ENCODE results near the gene SYCP2L. TPM values are rescaled to one million over a fixed set of nuclear protein-coding genes. Genes with fewer than 3 reads are reported as not detected.
"Not testable (repeated sequence)": the region's sequence is repeated elsewhere in the genome, so short reads cannot be mapped to it uniquely, and the experiment has no call there.

Gene SYCP2L
- total RNA-seq, 1 experiment from 2014 or later: 9.7 TPM

- Histone ChIP-seq H3K9me3 (ENCODE audit: low read depth, low read length, poor library complexity, severe bottlenecking) (no peaks in the 10 kb centered on the region), H3K36me3 (ENCODE audit: insufficient read depth, low read length, poor library complexity, severe bottlenecking) (no peaks in the 10 kb centered on the region), H3K4me3 (ENCODE audit: low read depth, low read length, poor library complexity, severe bottlenecking) (no peak overlapping the region), H3K27me3 (replicated peaks; ENCODE audit: insufficient read depth, low read depth, low read length, poor library complexity) (no peaks in the 10 kb centered on the region), H3K4me1 (ENCODE audit: insufficient read depth, low read length, poor library complexity, severe bottlenecking) (no peaks in the 10 kb centered on the region), H3K27ac (ENCODE audit: low read depth, low read length, poor library complexity, severe bottlenecking) (no peak overlapping the region)
- intact Hi-C loops (cut with micrococcal nuclease; ENCODE audit: unreplicated experiment): no loop called here
- BruUV-seq (replicated peaks): no TSS peak
- POLR2A ChIA-PET (ENCODE audit: low non-redundant PET): interaction anchor here (0.6 kb wide), 1 partner anchor 12 kb away, joined by 6 read pairs; no protein-coding TSS in a partner anchor
- CTCF ChIA-PET: interaction anchor here (1.7 kb wide), 1 partner anchor 21 kb away, joined by 3 read pairs; the partner anchor contains the start of gene SYCP2L
- no peak for DNase-seq (ENCODE audit: low spot score)
- TF ChIP-seq EZH2 (IDR thresholded peaks at IDR 0.05; ENCODE audit: borderline replicate concordance, low read depth, low read length, poor library complexity, severe bottlenecking) (no peak), CTCF (conservative IDR thresholded peaks at IDR 0.05; ENCODE audit: low read depth, low read length) (no peak)
Observed at GRCh38 chr6:10908228-10908627, 21.4 kb downstream of the SYCP2L start.

GRCh38 chr6:10919520-10919919 lies 32.7 kb downstream of the SYCP2L start:
- DNase-seq (ENCODE audit: low spot score); H3K4me3 ChIP-seq (ENCODE audit: low read depth, low read length, poor library complexity, severe bottlenecking); POLR2A ChIA-PET (ENCODE audit: low non-redundant PET); intact Hi-C loops (cut with micrococcal nuclease; ENCODE audit: unreplicated experiment); H3K27ac ChIP-seq (ENCODE audit: low read depth, low read length, poor library complexity, severe bottlenecking); H3K9me3 ChIP-seq (ENCODE audit: low read depth, low read length, poor library complexity, severe bottlenecking); BruUV-seq (replicated peaks); H3K27me3 ChIP-seq (replicated peaks; ENCODE audit: insufficient read depth, low read depth, low read length, poor library complexity); CTCF ChIA-PET; H3K4me1 ChIP-seq (ENCODE audit: insufficient read depth, low read length, poor library complexity, severe bottlenecking); H3K36me3 ChIP-seq (ENCODE audit: insufficient read depth, low read length, poor library complexity, severe bottlenecking): not testable (repeated sequence)

- CTCF ChIA-PET: no interaction called here
- H3K27ac ChIP-seq (ENCODE audit: low read depth, low read length, poor library complexity, severe bottlenecking): no peak overlapping the region
Observed at GRCh38 chr6:10933126-10933525, 46.3 kb downstream of the SYCP2L start.

More at GRCh38 chr6:10933126-10933525, 46.3 kb downstream of the SYCP2L start:
- no TSS peak for BruUV-seq (replicated peaks)
- Histone ChIP-seq H3K27me3 (replicated peaks; ENCODE audit: insufficient read depth, low read depth, low read length, poor library complexity) (no peaks in the 10 kb centered on the region), H3K4me1 (ENCODE audit: insufficient read depth, low read length, poor library complexity, severe bottlenecking) (no peaks in the 10 kb centered on the region), H3K9me3 (ENCODE audit: low read depth, low read length, poor library complexity, severe bottlenecking) (no peaks in the 10 kb centered on the region), H3K4me3 (ENCODE audit: low read depth, low read length, poor library complexity, severe bottlenecking) (no peak overlapping the region), H3K36me3 (ENCODE audit: insufficient read depth, low read length, poor library complexity, severe bottlenecking) (no peaks in the 10 kb centered on the region)
- intact Hi-C loops (cut with micrococcal nuclease; ENCODE audit: unreplicated experiment): no loop called here
- POLR2A ChIA-PET (ENCODE audit: low non-redundant PET): no interaction called here
- no peak for DNase-seq (ENCODE audit: low spot score)
- TF ChIP-seq CTCF (conservative IDR thresholded peaks at IDR 0.05; ENCODE audit: low read depth, low read length) (no peak), EZH2 (IDR thresholded peaks at IDR 0.05; ENCODE audit: borderline replicate concordance, low read depth, low read length, poor library complexity, severe bottlenecking) (no peak)

All from A673 (cell line).